Measurements from ENCODE around the gene C17orf107. TPM values are rescaled to one million over a fixed set of nuclear protein-coding genes. Genes with fewer than 3 reads are reported as not detected.

Gene C17orf107
- total and polyA plus RNA-seq, 9 of the 15 experiments (the other 6 are each of a cell fraction or from before 2014, with no cell fraction given), result 0.05 to 0.29 (median 0.07) TPM; not detected in 4

DNA sequence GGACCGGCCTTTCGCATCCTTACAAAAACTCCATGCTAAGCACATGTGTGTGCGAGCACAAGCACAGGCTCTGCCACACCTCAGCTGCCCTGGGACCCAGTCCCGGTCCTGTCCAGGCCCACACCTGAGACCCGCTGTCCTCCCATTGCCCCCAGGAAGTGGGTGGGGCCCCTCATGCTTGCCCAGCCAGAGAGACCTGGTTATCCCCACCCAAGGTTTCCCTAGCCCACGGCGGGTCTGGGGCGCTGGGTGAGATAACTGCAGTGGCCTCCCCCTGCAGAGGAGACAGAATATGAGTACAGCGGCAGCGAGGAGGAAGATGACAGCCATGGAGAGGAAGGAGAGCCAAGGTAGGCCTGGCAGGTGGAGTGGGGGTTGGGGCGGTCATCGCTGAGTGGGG lies 12.5 kb upstream of the C17orf107 start:
- Histone ChIP-seq H3K4me1 (replicated peaks in 1 of 2; ENCODE audit: control insufficient read depth in 2 of 2, insufficient read depth in 2 of 2, low read length in 2 of 2) (peaks cover 0 to 7% of the 10 kb centered on the region in 2 experiments; a peak in 1 of 5 replicates), H2AFZ (ENCODE audit: low read depth, low read length) (no peak overlapping the region), H3K79me2 (ENCODE audit: control insufficient read depth, insufficient read depth, low read length) (no peaks in the 10 kb centered on the region), H3K9ac (ENCODE audit: insufficient read depth in 1 of 2, low read depth in 2 of 2, low read length in 2 of 2) (no peak overlapping the region), H3K4me2 (ENCODE audit: insufficient read depth, low read length) (no peak overlapping the region), H3K27ac (ENCODE audit: extremely low read depth, low read depth, low read length) (no peak overlapping the region), H3K9me3 (replicated peaks; ENCODE audit: control insufficient read depth, insufficient read depth, low read depth, low read length) (no peaks in the 10 kb centered on the region), H3K9me1 (ENCODE audit: control insufficient read depth, insufficient read depth, low read length) (peaks cover under 1% of the 10 kb centered on the region), H4K20me1 (replicated peaks; ENCODE audit: control insufficient read depth, insufficient read depth, low read length) (peaks cover 5% of the 10 kb centered on the region), H3K27me3 (ENCODE audit: control insufficient read depth in 2 of 2, insufficient read depth in 2 of 2, low read length in 2 of 2) (no peaks in the 10 kb centered on the region), H3K4me3 (no peak overlapping the region), H3K36me3 (ENCODE audit: control insufficient read depth, insufficient read depth, low read length) (peaks cover 71% of the 10 kb centered on the region; the same call in 2 of the 3 replicates)
- intact Hi-C loops (cut with micrococcal nuclease), result no loop called here
- ATAC-seq (no peak), DNase-seq (ENCODE audit: extremely low read depth in 1 of 4, low spot score in 3 of 4) (no peak), FAIRE-seq (no peak)
- ChIA-PET POLR2A (no interaction called here), CTCF (ENCODE audit: low intra/inter-chr PET ratio) (no interaction called here)
- in situ Hi-C loops (cut with MboI), result no loop called here
- BruUV-seq (replicated peaks), result no TSS peak
- 93% methylated on average over 3 of the region's 12 CpGs for WGBS (ENCODE audit: insufficient coverage, low coverage, missing lambda C conversion rate)
- TF ChIP-seq ZNF232 (CRISPR knock-in tag; IDR thresholded peaks at IDR 0.05) (no peak), POLR2G (IDR thresholded peaks at IDR 0.05; ENCODE audit: low read depth, low read length) (peak; percentile 26; the same call in 1 of the 2 replicates)

DNA sequence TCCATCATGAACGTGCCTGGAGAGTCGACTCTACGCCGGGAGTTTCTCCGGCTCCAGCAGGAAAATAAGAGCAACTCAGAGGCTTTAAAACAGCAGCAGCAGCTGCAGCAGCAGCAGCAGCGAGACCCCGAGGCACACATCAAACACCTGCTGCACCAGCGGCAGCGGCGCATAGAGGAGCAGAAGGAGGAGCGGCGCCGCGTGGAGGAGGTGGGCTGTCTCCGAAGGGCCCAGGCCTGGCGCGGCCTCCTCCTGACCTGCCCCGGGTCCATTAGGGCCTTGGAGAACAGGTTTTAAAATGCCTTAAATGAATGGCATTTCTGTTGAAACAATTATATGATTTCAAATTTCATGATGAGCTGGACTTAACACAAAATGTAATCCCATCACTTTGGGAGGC lies 11.8 kb upstream of the C17orf107 start:
- Histone ChIP-seq H3K4me1 (replicated peaks in 1 of 2; ENCODE audit: control insufficient read depth in 2 of 2, insufficient read depth in 2 of 2, low read length in 2 of 2) (peaks cover 0 to 8% of the 10 kb centered on the region in 2 experiments; a peak in 1 of 5 replicates), H3K9me3 (replicated peaks; ENCODE audit: control insufficient read depth, insufficient read depth, low read depth, low read length) (no peaks in the 10 kb centered on the region), H2AFZ (ENCODE audit: low read depth, low read length) (no peak overlapping the region), H3K27ac (ENCODE audit: extremely low read depth, low read depth, low read length) (no peak overlapping the region), H4K20me1 (replicated peaks; ENCODE audit: control insufficient read depth, insufficient read depth, low read length) (0 out of 2 replicates have a peak, but pooled peaks cover 3% of the 10 kb centered on the region), H3K9me1 (ENCODE audit: control insufficient read depth, insufficient read depth, low read length) (no peaks in the 10 kb centered on the region), H3K4me3 (no peak overlapping the region), H3K4me2 (ENCODE audit: insufficient read depth, low read length) (no peak overlapping the region), H3K79me2 (ENCODE audit: control insufficient read depth, insufficient read depth, low read length) (no peaks in the 10 kb centered on the region), H3K9ac (ENCODE audit: insufficient read depth in 1 of 2, low read depth in 2 of 2, low read length in 2 of 2) (no peak overlapping the region), H3K36me3 (ENCODE audit: control insufficient read depth, insufficient read depth, low read length) (peaks cover 70% of the 10 kb centered on the region; the same call in 2 of the 3 replicates), H3K27me3 (ENCODE audit: control insufficient read depth in 2 of 2, insufficient read depth in 2 of 2, low read length in 2 of 2) (no peaks in the 10 kb centered on the region)
- FAIRE-seq (no peak), DNase-seq (ENCODE audit: extremely low read depth in 1 of 4, low spot score in 3 of 4) (no peak), ATAC-seq (no peak)
- TF ChIP-seq NR3C1 (CRISPR knock-in tag; IDR thresholded peaks at IDR 0.05), result no peak
- no peak for TF ChIP-seq SMARCA5 (IDR thresholded peaks at IDR 0.05)
- no peak for TF ChIP-seq ZKSCAN3 (CRISPR knock-in tag; IDR thresholded peaks at IDR 0.05)
- TF ChIP-seq XRCC5 (IDR thresholded peaks at IDR 0.05; ENCODE audit: low read depth, low read length), result no peak
- no peak for TF ChIP-seq ZSCAN32 (CRISPR knock-in tag; IDR thresholded peaks at IDR 0.05)
- TF ChIP-seq, protein P1, sequence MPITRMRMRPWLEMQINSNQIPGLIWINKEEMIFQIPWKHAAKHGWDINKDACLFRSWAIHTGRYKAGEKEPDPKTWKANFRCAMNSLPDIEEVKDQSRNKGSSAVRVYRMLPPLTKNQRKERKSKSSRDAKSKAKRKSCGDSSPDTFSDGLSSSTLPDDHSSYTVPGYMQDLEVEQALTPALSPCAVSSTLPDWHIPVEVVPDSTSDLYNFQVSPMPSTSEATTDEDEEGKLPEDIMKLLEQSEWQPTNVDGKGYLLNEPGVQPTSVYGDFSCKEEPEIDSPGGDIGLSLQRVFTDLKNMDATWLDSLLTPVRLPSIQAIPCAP (CRISPR knock-in tag; IDR thresholded peaks at IDR 0.05; ENCODE audit: borderline replicate concordance), result no peak
- ChIA-PET CTCF (ENCODE audit: low intra/inter-chr PET ratio) (interaction anchor here (2.5 kb wide), 1 partner anchor 177 kb away, joined by 10 read pairs; the partner anchor contains the start of gene ARRB2), POLR2A (interaction anchor here (0.6 kb wide), 1 partner anchor 458 kb away, joined by 4 read pairs; no protein-coding TSS in a partner anchor)
- WGBS (ENCODE audit: insufficient coverage, low coverage, missing lambda C conversion rate), result 100% methylated on average over 1 of the region's 18 CpGs
- intact Hi-C loops (cut with micrococcal nuclease), result no loop called here
- in situ Hi-C loops (cut with MboI), result no loop called here
- no TSS peak for BruUV-seq (replicated peaks)
